IMR-90 (cell line): ENCODE results near the gene C11orf21. TPM values are rescaled to one million over a fixed set of nuclear protein-coding genes. Genes with fewer than 3 reads are reported as not detected.

Source experiments
- ATAC-seq: fragments of 200-7000 bp; cut with Tn5 transposase; 2 replicates; pipeline ENCODE4 v1.9.1; 2020; ENCODE audit warnings: low read depth, mild to moderate bottlenecking, moderate library complexity
- BruUV-seq: library from RNA; stranded (reverse); fragments of 400-500 nt; replicated peaks from 2 replicates; lab custom pipeline; 2021; lab: Mats Ljungman, UMichigan
- CTCF ChIA-PET: fragments of 300-600 bp; formaldehyde crosslinking; extraction: SDS; loops from one replicate; lab custom pipeline; 2021; ENCODE audit warnings: antibody characterized with exemption; lab: Yijun Ruan, JAX
- POLR2A ChIA-PET: fragments of 300-600 bp; sonication (Branson Sonifier 250); formaldehyde crosslinking; loops from one replicate; lab custom pipeline; 2022; ENCODE audit warnings: antibody characterized with exemption; ENCODE audit not compliant: unreplicated experiment; lab: Charles Lee
- DNase-seq: peaks from one replicate; pipeline ENCODE4 v3.0.0; 2013
- H2AFZ ChIP-seq: replicated peaks from 2 replicates; pipeline ENCODE3; 2013; ENCODE audit warnings: low read length, mild to moderate bottlenecking; ENCODE audit not compliant: poor library complexity
- H2AK5ac ChIP-seq: 2 replicates; pipeline ENCODE4 v1.6.1; 2013; ENCODE audit warnings: low read depth, low read length, inconsistent platforms
- H2AK9ac ChIP-seq: replicated peaks from 2 replicates; pipeline ENCODE3; 2013; ENCODE audit warnings: mild to moderate bottlenecking, low read depth, low read length, moderate library complexity; ENCODE audit not compliant: poor library complexity
- H2BK120ac ChIP-seq: 2 replicates; pipeline ENCODE4 v1.6.1; 2013; ENCODE audit warnings: low read depth, low read length, inconsistent platforms
- H2BK15ac ChIP-seq: 3 replicates; pipeline ENCODE4 v1.6.1; 2013; ENCODE audit warnings: low read depth, low read length, inconsistent platforms
- H2BK20ac ChIP-seq: 2 replicates; pipeline ENCODE4 v1.6.1; 2013; ENCODE audit warnings: low read depth, mild to moderate bottlenecking, inconsistent platforms, low read length, moderate library complexity
- H2BK5ac ChIP-seq: 2 replicates; pipeline ENCODE4 v1.6.1; 2013; ENCODE audit warnings: mild to moderate bottlenecking, low read depth, low read length, inconsistent platforms; ENCODE audit not compliant: poor library complexity, severe bottlenecking
- H3K14ac ChIP-seq: replicated peaks from 2 replicates; pipeline ENCODE4 v1.6.1; 2013; ENCODE audit warnings: low read depth, low read length, inconsistent platforms
- H3K18ac ChIP-seq: 2 replicates; pipeline ENCODE4 v1.6.1; 2013; ENCODE audit warnings: low read depth, low read length, control low read depth
- H3K23ac ChIP-seq: 2 replicates; pipeline ENCODE4 v1.6.1; 2013; ENCODE audit warnings: low read depth, low read length, inconsistent platforms
- H3K27ac ChIP-seq: 2 replicates; pipeline ENCODE4 v1.5.1; 2013; ENCODE audit warnings: mild to moderate bottlenecking, control low read depth, low read length; ENCODE audit not compliant: insufficient read depth
- H3K27me3 ChIP-seq: 2 replicates; pipeline ENCODE4 v1.6.1; 2013; ENCODE audit warnings: low read length; ENCODE audit not compliant: control insufficient read depth, insufficient read depth
- H3K36me3 ChIP-seq: 2 replicates; pipeline ENCODE4 v1.6.1; 2013; ENCODE audit warnings: low read length, mixed read lengths; ENCODE audit not compliant: control insufficient read depth, insufficient read depth
- H3K4ac ChIP-seq: 2 replicates; pipeline ENCODE4 v1.6.1; 2013; ENCODE audit warnings: low read depth, low read length, inconsistent platforms
- H3K4me1 ChIP-seq: 2 replicates; pipeline ENCODE4 v1.6.1; 2013; ENCODE audit warnings: low read length, mixed read lengths; ENCODE audit not compliant: control insufficient read depth, insufficient read depth
- H3K4me2 ChIP-seq: 2 replicates; pipeline ENCODE4 v1.6.1; 2013; ENCODE audit warnings: low read depth, mild to moderate bottlenecking, control low read depth, low read length, moderate library complexity
- H3K4me3 ChIP-seq: 2 replicates; pipeline ENCODE4 v1.5.1; 2013; ENCODE audit warnings: low read depth, mild to moderate bottlenecking, control low read depth, low read length, moderate library complexity; ENCODE audit not compliant: insufficient read depth
- H3K56ac ChIP-seq: 2 replicates; pipeline ENCODE4 v1.6.1; 2013; ENCODE audit warnings: low read length, inconsistent platforms; ENCODE audit not compliant: insufficient read depth; ENCODE audit errors: extremely low read depth
- H3K79me1 ChIP-seq, 2 experiments: 2 replicates each; pipeline ENCODE4 v1.6.1; 2013; ENCODE audit warnings: low read length in 2 of 2, inconsistent platforms in 1 of 2, low read depth in 1 of 2
- H3K9ac ChIP-seq: 2 replicates; pipeline ENCODE4 v1.6.1; 2013; ENCODE audit warnings: low read depth, low read length, control low read depth
- H3K9me1 ChIP-seq: 2 replicates; pipeline ENCODE4 v1.6.1; 2013; ENCODE audit warnings: low read length, inconsistent platforms; ENCODE audit not compliant: insufficient read depth
- H3K9me3 ChIP-seq: 2 replicates; pipeline ENCODE4 v1.6.1; 2013; ENCODE audit warnings: low read length; ENCODE audit not compliant: control insufficient read depth, insufficient read depth
- H4K20me1 ChIP-seq: 2 replicates; pipeline ENCODE4 v1.6.1; 2013; ENCODE audit warnings: low read length, inconsistent platforms; ENCODE audit not compliant: insufficient read depth
- H4K5ac ChIP-seq: 2 replicates; pipeline ENCODE4 v1.6.1; 2013; ENCODE audit warnings: mild to moderate bottlenecking, low read depth, low read length, control low read depth
- H4K8ac ChIP-seq, 2 experiments: 2 replicates each; pipeline ENCODE4 v1.6.1; 2013; ENCODE audit warnings: low read depth in 2 of 2, low read length in 2 of 2, control low read depth in 1 of 2, inconsistent platforms in 1 of 2
- H4K91ac ChIP-seq: 2 replicates; pipeline ENCODE4 v1.6.1; 2013; ENCODE audit warnings: low read depth, low read length, inconsistent platforms; ENCODE audit not compliant: insufficient read depth
- FOS ChIP-seq: fragments of 150-350 bp; IDR thresholded peaks from 2 replicates; pipeline ENCODE4 v1.6.1; 2016; ENCODE audit warnings: low read depth, low read length
- MAZ ChIP-seq: IDR thresholded peaks from 2 replicates; pipeline ENCODE4 v1.6.1; 2012; ENCODE audit warnings: low read depth, mild to moderate bottlenecking, low read length, improper control_type of control experiment, moderate library complexity, borderline replicate concordance
- RFX5 ChIP-seq: IDR thresholded peaks from 2 replicates; pipeline ENCODE4 v1.8.0; 2012; ENCODE audit warnings: low read depth, mild to moderate bottlenecking, low read length, moderate library complexity
- WGBS, 2 experiments: methylation state at CpG; one replicate each; pipeline versions ENCODE4 v1.1.5 to v1.1.7; 2013; ENCODE audit warnings: missing lambda C conversion rate in 2 of 2; ENCODE audit not compliant: insufficient read length in 1 of 2; ENCODE audit errors: extremely low coverage in 2 of 2; 5-methylcytosine and 5-hydroxymethylcytosine counted together
- dilution Hi-C: fragments of 300-500 bp; cut with HindIII; formaldehyde crosslinking; loops from one replicate; pipeline ENCODE4 v1.14.3; 2018; ENCODE audit warnings: low sequenced_read_pairs; ENCODE audit not compliant: unreplicated experiment
- in situ Hi-C: fragments of 300-500 bp; cut with MboI; formaldehyde crosslinking; loops from 3 replicates; pipeline ENCODE4 v1.14.3; 2019; ENCODE audit warnings: low sequenced_read_pairs, inconsistent platforms, mixed read lengths
- intact Hi-C: fragments of 100-400 bp; cut with micrococcal nuclease; formaldehyde crosslinking; loops from 2 replicates; pipeline ENCODE4 v1.10.0; 2022
- polyA plus RNA-seq, 3 experiments: library from polyadenylated mRNA; depleted of rRNA; stranded (reverse); fragments of >200 nt; gene quantifications; 2 replicates each; pipeline ENCODE4 v1.2.3, GENCODE V29; 2012; ENCODE audit warnings: low replicate concordance in 1 of 3
- total RNA-seq: library from RNA; depleted of rRNA; stranded (reverse); fragments of >200 nt; gene quantifications from 2 replicates; pipeline ENCODE4 v1.2.3, GENCODE V29; 2012

The C11orf21 gene
- total and polyA plus RNA-seq, 2 of the 4 experiments (the other 2 are of a cell fraction), result not detected

- TF ChIP-seq MAZ, result no peak
Measured at GRCh38 chr11:2258501-2259465, 42.9 kb downstream of the C11orf21 start (continued).

DNA sequence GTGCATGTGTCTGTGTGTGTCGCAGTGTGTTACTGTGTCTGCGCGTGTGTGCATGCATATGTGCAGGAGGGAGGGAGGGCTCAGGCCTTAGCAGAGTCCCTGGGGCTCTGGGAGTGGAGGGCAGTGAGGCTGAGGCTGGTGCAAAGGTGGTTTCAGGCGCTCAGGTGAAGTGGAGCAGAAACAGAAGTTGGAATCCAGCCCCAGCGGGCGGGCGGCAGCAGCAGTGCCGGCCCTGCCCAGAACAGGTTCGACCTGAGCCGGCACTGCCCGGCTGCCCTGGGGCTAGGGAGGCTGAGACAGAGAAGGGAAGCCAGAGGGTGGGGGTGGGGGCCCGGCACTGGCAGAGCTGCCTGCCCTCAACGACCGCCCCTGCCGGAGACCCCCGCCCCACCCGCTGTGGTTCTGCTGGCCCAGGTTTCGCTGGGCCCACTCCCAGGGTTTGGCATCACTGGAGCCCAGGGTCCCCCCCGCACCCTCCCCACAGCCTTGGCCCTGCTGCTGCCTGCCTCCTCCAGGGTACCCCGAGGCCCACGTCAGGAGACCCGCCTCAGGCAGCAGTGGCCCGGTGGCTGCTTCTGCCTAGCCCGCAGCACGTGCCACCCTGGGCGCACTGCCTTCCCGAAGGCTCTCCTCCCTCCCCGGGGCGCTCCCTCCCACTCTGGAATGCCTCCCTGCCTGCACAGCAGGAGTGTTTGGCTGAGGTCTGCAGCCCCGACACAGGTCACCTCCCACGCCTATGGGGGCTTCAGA is 44.6 kb downstream of the C11orf21 start:
- H4K5ac ChIP-seq, result no peak overlapping the region
- H3K23ac ChIP-seq, result no peak overlapping the region
- no peaks in the 10 kb centered on the region for H3K9me1 ChIP-seq
- no peaks in the 10 kb centered on the region for H3K9me3 ChIP-seq
- H3K56ac ChIP-seq, result no peak overlapping the region
- intact Hi-C loops, result no loop called here
- no peak overlapping the region for H4K91ac ChIP-seq
- WGBS, 2 experiments, result 76% methylated on average over 5 of the region's 31 CpGs; no CpG with 5 or more reads in 1 of the 2 experiments
- no peak overlapping the region for H2BK20ac ChIP-seq
- no peak for ATAC-seq
- DNase-seq, result no peak
- no peak overlapping the region for H2BK15ac ChIP-seq
- H3K4me3 ChIP-seq, result no peak overlapping the region
- H3K36me3 ChIP-seq, result no peaks in the 10 kb centered on the region
- no peak overlapping the region for H2AFZ ChIP-seq
- in situ Hi-C loops, result no loop called here
- H3K4me2 ChIP-seq, result no peak overlapping the region
- H3K18ac ChIP-seq, result no peak overlapping the region
- no peak overlapping the region for H2BK5ac ChIP-seq
- H4K20me1 ChIP-seq, result no peaks in the 10 kb centered on the region
- H2BK120ac ChIP-seq, result no peak overlapping the region
- no peaks in the 10 kb centered on the region for H3K79me1 ChIP-seq
- POLR2A ChIA-PET, result no interaction called here
- H3K4ac ChIP-seq, result no peak overlapping the region
- no peak overlapping the region for H3K27ac ChIP-seq
- no peak overlapping the region for H2AK9ac ChIP-seq
- H3K9ac ChIP-seq, result no peak overlapping the region
- H3K14ac ChIP-seq, result no peak overlapping the region
- H3K27me3 ChIP-seq, result peaks cover 37% of the 10 kb centered on the region
- no peak overlapping the region for H4K8ac ChIP-seq
- dilution Hi-C loops, result no loop called here
- no TSS peak for BruUV-seq
- TF ChIP-seq FOS (no peak), RFX5 (no peak)
- no peak overlapping the region for H2AK5ac ChIP-seq
- CTCF ChIA-PET, result no interaction called here
- H3K4me1 ChIP-seq, result no peaks in the 10 kb centered on the region
